ENCODE results near the gene RGS19. TPM values are rescaled to one million over a fixed set of nuclear protein-coding genes. Genes with fewer than 3 reads are reported as not detected.

Gene RGS19
- total RNA-seq, 1 experiment from 2014 or later = 12.8 TPM

DNA sequence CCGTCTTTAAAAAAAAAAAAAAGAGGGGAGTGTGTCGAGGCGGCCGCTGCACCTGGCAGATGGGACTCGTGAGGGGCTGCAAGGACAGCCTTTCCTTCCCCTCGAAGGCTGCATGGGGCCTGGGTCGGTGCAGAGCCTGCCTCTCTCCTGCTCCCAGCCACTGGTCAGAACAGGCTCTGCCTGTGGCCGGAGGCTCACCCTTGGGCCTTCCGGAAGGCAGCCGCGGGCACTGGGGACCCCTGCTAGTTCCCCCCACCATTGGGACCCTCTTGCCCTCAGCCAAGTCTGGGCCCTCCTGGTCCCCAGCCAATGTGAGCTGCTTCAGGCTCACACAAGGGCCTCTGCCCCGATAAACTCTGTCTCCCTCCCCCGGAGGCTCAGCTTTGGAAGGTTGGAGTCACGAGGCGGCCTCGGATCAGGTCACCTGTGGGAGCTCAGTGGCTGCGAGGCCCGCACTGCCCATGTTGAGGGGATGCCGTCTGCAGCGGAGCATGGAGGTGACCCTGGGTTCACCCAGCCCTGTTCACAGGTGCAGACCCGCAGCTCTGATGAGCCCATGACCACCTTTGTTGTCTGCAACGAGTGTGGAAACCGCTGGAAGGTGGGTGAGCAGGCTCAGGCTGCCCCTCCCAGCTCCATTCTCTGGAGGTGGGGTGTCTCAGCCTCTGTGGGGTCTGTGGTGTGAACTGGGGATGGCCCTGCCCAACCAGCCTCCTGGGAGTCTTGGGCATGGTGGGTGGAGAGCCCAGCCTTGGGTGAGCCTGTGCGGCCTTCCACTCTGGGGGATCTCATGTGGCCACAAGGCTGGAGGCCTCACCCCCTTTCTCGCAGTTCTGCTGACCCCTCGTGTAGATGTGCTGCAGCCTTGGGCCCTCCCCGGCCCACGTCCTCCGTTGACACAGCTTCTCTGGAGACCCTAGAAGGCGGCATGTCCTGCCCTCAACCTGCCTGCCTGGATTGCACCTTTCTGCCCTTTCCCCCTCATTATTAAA lies 7.7 kb downstream of the RGS19 start:
- Histone ChIP-seq H3K79me2 (ENCODE audit: insufficient read depth, low read length) (no peaks in the 10 kb centered on the region), H4K91ac (ENCODE audit: insufficient read length, low read depth, low read length) (no peak overlapping the region), H4K5ac (ENCODE audit: insufficient read length, low read depth, low read length) (no peak overlapping the region), H4K8ac (replicated peaks; ENCODE audit: insufficient read length, low read depth, low read length) (no peak overlapping the region), H3K23me2 (ENCODE audit: insufficient read length, low read depth, low read length, poor library complexity, severe bottlenecking) (no peaks in the 10 kb centered on the region), H3K23ac (ENCODE audit: insufficient read length, low read depth, low read length) (no peak overlapping the region), H3K79me1 (ENCODE audit: insufficient read depth, low read depth, low read length, poor library complexity, severe bottlenecking) (no peaks in the 10 kb centered on the region), H3K18ac (ENCODE audit: insufficient read length, low read depth, low read length) (no peak overlapping the region), H2BK5ac (ENCODE audit: insufficient read length, low read length) (no peak overlapping the region), H3K27me3 (ENCODE audit: insufficient read depth, low read length) (no peaks in the 10 kb centered on the region), H2BK15ac (ENCODE audit: low read depth, low read length) (no peak overlapping the region), H3K4me2 (ENCODE audit: insufficient read depth, insufficient read length, low read length) (no peak overlapping the region), H3K56ac (ENCODE audit: insufficient read length, low read depth, low read length) (no peak overlapping the region), H3K9ac (ENCODE audit: extremely low read depth, insufficient read length, low read length) (no peak overlapping the region), H3K27ac (ENCODE audit: insufficient read length, low read depth, low read length) (no peak overlapping the region), H2AFZ (ENCODE audit: low read length) (no peak overlapping the region), H2BK12ac (ENCODE audit: insufficient read length, low read depth, low read length) (no peak overlapping the region), H3T11ph (ENCODE audit: low read length) (no peak overlapping the region), H3K14ac (ENCODE audit: insufficient read depth, low read length) (no peak overlapping the region), H3K4ac (ENCODE audit: low read depth, low read length) (no peak overlapping the region), H3K9me3 (ENCODE audit: control insufficient read depth, low read depth, low read length) (no peaks in the 10 kb centered on the region), H4K20me1 (ENCODE audit: control insufficient read depth, insufficient read depth, insufficient read length) (no peaks in the 10 kb centered on the region), H3K4me1 (ENCODE audit: insufficient read depth, low read length) (no peaks in the 10 kb centered on the region), H2BK120ac (ENCODE audit: low read depth, low read length, poor library complexity, severe bottlenecking) (no peak overlapping the region), H2AK5ac (ENCODE audit: insufficient read length, low read length) (no peak overlapping the region), H2BK20ac (ENCODE audit: low read depth, low read length, poor library complexity, severe bottlenecking) (no peak overlapping the region)
- H3K27ac Mint-ChIP-seq = peak overlapping the region in 1 of 3 experiments; percentile 78; a peak in 2 of 7 replicates
- H3K4me3 Mint-ChIP-seq = no peak overlapping the region
- TF ChIP-seq, protein P1, sequence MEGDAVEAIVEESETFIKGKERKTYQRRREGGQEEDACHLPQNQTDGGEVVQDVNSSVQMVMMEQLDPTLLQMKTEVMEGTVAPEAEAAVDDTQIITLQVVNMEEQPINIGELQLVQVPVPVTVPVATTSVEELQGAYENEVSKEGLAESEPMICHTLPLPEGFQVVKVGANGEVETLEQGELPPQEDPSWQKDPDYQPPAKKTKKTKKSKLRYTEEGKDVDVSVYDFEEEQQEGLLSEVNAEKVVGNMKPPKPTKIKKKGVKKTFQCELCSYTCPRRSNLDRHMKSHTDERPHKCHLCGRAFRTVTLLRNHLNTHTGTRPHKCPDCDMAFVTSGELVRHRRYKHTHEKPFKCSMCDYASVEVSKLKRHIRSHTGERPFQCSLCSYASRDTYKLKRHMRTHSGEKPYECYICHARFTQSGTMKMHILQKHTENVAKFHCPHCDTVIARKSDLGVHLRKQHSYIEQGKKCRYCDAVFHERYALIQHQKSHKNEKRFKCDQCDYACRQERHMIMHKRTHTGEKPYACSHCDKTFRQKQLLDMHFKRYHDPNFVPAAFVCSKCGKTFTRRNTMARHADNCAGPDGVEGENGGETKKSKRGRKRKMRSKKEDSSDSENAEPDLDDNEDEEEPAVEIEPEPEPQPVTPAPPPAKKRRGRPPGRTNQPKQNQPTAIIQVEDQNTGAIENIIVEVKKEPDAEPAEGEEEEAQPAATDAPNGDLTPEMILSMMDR (conservative IDR thresholded peaks at IDR 0.05) = no peak
- DNase-seq = no peak
- WGBS (ENCODE audit: extremely low coverage, insufficient read length, low lambda C conversion rate) = no CpG with 5 or more reads among the region's 30 CpGs
- peaks cover 0 to 3% (median 0%) of the 10 kb centered on the region in 3 experiments; a peak in 4 of 7 replicates for H3K36me3 Mint-ChIP-seq (ENCODE audit: insufficient read depth in 1 of 3, low read depth in 3 of 3)
- H3K4me1 Mint-ChIP-seq = peaks cover 3 to 14% of the 10 kb centered on the region in 2 experiments
- H3K9me3 Mint-ChIP-seq = no peaks in the 10 kb centered on the region
- H3K27me3 Mint-ChIP-seq (ENCODE audit: low read depth) = peaks cover 1% of the 10 kb centered on the region; the same call in 1 of the 2 replicates

Measured in H9 (cell line).